ENCODE data around the gene CBLIF. TPM values are rescaled to one million over a fixed set of nuclear protein-coding genes. Genes with fewer than 3 reads are reported as not detected.
"Not testable (repeated sequence)": the region's sequence is repeated elsewhere in the genome, so short reads cannot be mapped to it uniquely, and the experiment has no call there.

Gene CBLIF
- total RNA-seq (2021) (not detected in 2 replicates), Bru-seq, nascent RNA (not detected), BruChase-seq, experiment 1, labeled RNA remaining after a 2-hour chase (not detected), BruChase-seq, experiment 2, labeled RNA remaining after a 6-hour chase (not detected)
- long read RNA-seq = 0 reads

GRCh38 chr11:59845399-59845798, at the start of gene CBLIF:
Gene CBLIF, minus strand, starts transcription at chr11:59845499. Its CDS starts 46 bp downstream, at chr11:59845453.
- no peaks in the 10 kb centered on the region for H3K36me3 ChIP-seq (ENCODE audit: insufficient read depth, low read length, poor library complexity, severe bottlenecking)
- no peak for TF ChIP-seq CTCF (conservative IDR thresholded peaks at IDR 0.05; ENCODE audit: low read depth, low read length)
- TF ChIP-seq EZH2 (IDR thresholded peaks at IDR 0.05; ENCODE audit: borderline replicate concordance, low read depth, low read length, poor library complexity, severe bottlenecking) = no peak
- BruUV-seq (replicated peaks) = no TSS peak
- ChIA-PET CTCF (no interaction called here), POLR2A (ENCODE audit: low non-redundant PET) (no interaction called here)
- no peaks in the 10 kb centered on the region for H3K9me3 ChIP-seq (ENCODE audit: low read depth, low read length, poor library complexity, severe bottlenecking)
- H3K4me1 ChIP-seq (ENCODE audit: insufficient read depth, low read length, poor library complexity, severe bottlenecking) = no peaks in the 10 kb centered on the region
- intact Hi-C loops (cut with micrococcal nuclease; ENCODE audit: unreplicated experiment) = no loop called here
- DNase-seq (ENCODE audit: low spot score) = no peak
- H3K27me3 ChIP-seq (replicated peaks; ENCODE audit: insufficient read depth, low read depth, low read length, poor library complexity) = no peaks in the 10 kb centered on the region
- H3K27ac ChIP-seq (ENCODE audit: low read depth, low read length, poor library complexity, severe bottlenecking) = no peak within 1 kb of the TSS
- no peak within 1 kb of the TSS for H3K4me3 ChIP-seq (ENCODE audit: low read depth, low read length, poor library complexity, severe bottlenecking)

GRCh38 chr11:59894616-59895015, 49.3 kb upstream of the CBLIF start:
- Histone ChIP-seq H3K27me3 (replicated peaks; ENCODE audit: insufficient read depth, low read depth, low read length, poor library complexity) (peaks cover 10% of the 10 kb centered on the region), H3K27ac (ENCODE audit: low read depth, low read length, poor library complexity, severe bottlenecking) (no peak overlapping the region), H3K36me3 (ENCODE audit: insufficient read depth, low read length, poor library complexity, severe bottlenecking) (no peaks in the 10 kb centered on the region), H3K4me3 (ENCODE audit: low read depth, low read length, poor library complexity, severe bottlenecking) (no peak overlapping the region), H3K4me1 (ENCODE audit: insufficient read depth, low read length, poor library complexity, severe bottlenecking) (peaks cover 2% of the 10 kb centered on the region), H3K9me3 (ENCODE audit: low read depth, low read length, poor library complexity, severe bottlenecking) (peaks cover under 1% of the 10 kb centered on the region)
- ChIA-PET POLR2A (ENCODE audit: low non-redundant PET) (interaction anchor here (0.5 kb wide), 1 partner anchor 15 kb away, joined by 3 read pairs; no protein-coding TSS in a partner anchor), CTCF (no interaction called here)
- intact Hi-C loops (cut with micrococcal nuclease; ENCODE audit: unreplicated experiment) = no loop called here
- no peak for DNase-seq (ENCODE audit: low spot score)
- no peak for TF ChIP-seq EZH2 (IDR thresholded peaks at IDR 0.05; ENCODE audit: borderline replicate concordance, low read depth, low read length, poor library complexity, severe bottlenecking)
- no peak for TF ChIP-seq CTCF (conservative IDR thresholded peaks at IDR 0.05; ENCODE audit: low read depth, low read length)
- BruUV-seq (replicated peaks) = no TSS peak

GRCh38 chr11:59891781-59892181, 46.5 kb upstream of the CBLIF start:
- ChIA-PET POLR2A (ENCODE audit: low non-redundant PET) (no interaction called here), CTCF (no interaction called here)
- Histone ChIP-seq H3K4me1 (ENCODE audit: insufficient read depth, low read length, poor library complexity, severe bottlenecking) (no peaks in the 10 kb centered on the region), H3K4me3 (ENCODE audit: low read depth, low read length, poor library complexity, severe bottlenecking) (no peak overlapping the region), H3K9me3 (ENCODE audit: low read depth, low read length, poor library complexity, severe bottlenecking) (peaks cover 7% of the 10 kb centered on the region), H3K27me3 (replicated peaks; ENCODE audit: insufficient read depth, low read depth, low read length, poor library complexity) (peaks cover 10% of the 10 kb centered on the region), H3K36me3 (ENCODE audit: insufficient read depth, low read length, poor library complexity, severe bottlenecking) (no peaks in the 10 kb centered on the region), H3K27ac (ENCODE audit: low read depth, low read length, poor library complexity, severe bottlenecking) (no peak overlapping the region)
- no TSS peak for BruUV-seq (replicated peaks)
- intact Hi-C loops (cut with micrococcal nuclease; ENCODE audit: unreplicated experiment) = no loop called here
- no peak for TF ChIP-seq EZH2 (IDR thresholded peaks at IDR 0.05; ENCODE audit: borderline replicate concordance, low read depth, low read length, poor library complexity, severe bottlenecking)
- DNase-seq (ENCODE audit: low spot score) = peak; percentile 7

GRCh38 chr11:59887156-59887555, 41.9 kb upstream of the CBLIF start:
- H3K36me3 ChIP-seq (ENCODE audit: insufficient read depth, low read length, poor library complexity, severe bottlenecking); CTCF ChIA-PET; POLR2A ChIA-PET (ENCODE audit: low non-redundant PET); H3K4me1 ChIP-seq (ENCODE audit: insufficient read depth, low read length, poor library complexity, severe bottlenecking); H3K27ac ChIP-seq (ENCODE audit: low read depth, low read length, poor library complexity, severe bottlenecking); BruUV-seq (replicated peaks); H3K4me3 ChIP-seq (ENCODE audit: low read depth, low read length, poor library complexity, severe bottlenecking); intact Hi-C loops (cut with micrococcal nuclease; ENCODE audit: unreplicated experiment); H3K27me3 ChIP-seq (replicated peaks; ENCODE audit: insufficient read depth, low read depth, low read length, poor library complexity); H3K9me3 ChIP-seq (ENCODE audit: low read depth, low read length, poor library complexity, severe bottlenecking); DNase-seq (ENCODE audit: low spot score): not testable (repeated sequence)

Data from A673 (cell line).